ENCODE results near the gene PCED1A. TPM values are rescaled to one million over a fixed set of nuclear protein-coding genes. Genes with fewer than 3 reads are reported as not detected.

The PCED1A gene, protein sequence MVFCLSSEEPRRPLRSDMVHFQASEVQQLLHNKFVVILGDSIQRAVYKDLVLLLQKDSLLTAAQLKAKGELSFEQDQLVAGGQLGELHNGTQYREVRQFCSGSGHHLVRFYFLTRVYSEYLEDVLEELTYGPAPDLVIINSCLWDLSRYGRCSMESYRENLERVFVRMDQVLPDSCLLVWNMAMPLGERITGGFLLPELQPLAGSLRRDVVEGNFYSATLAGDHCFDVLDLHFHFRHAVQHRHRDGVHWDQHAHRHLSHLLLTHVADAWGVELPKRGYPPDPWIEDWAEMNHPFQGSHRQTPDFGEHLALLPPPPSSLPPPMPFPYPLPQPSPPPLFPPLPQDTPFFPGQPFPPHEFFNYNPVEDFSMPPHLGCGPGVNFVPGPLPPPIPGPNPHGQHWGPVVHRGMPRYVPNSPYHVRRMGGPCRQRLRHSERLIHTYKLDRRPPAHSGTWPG
- total RNA-seq: 13.1 and 18.7 TPM in 2 replicates

DNA sequence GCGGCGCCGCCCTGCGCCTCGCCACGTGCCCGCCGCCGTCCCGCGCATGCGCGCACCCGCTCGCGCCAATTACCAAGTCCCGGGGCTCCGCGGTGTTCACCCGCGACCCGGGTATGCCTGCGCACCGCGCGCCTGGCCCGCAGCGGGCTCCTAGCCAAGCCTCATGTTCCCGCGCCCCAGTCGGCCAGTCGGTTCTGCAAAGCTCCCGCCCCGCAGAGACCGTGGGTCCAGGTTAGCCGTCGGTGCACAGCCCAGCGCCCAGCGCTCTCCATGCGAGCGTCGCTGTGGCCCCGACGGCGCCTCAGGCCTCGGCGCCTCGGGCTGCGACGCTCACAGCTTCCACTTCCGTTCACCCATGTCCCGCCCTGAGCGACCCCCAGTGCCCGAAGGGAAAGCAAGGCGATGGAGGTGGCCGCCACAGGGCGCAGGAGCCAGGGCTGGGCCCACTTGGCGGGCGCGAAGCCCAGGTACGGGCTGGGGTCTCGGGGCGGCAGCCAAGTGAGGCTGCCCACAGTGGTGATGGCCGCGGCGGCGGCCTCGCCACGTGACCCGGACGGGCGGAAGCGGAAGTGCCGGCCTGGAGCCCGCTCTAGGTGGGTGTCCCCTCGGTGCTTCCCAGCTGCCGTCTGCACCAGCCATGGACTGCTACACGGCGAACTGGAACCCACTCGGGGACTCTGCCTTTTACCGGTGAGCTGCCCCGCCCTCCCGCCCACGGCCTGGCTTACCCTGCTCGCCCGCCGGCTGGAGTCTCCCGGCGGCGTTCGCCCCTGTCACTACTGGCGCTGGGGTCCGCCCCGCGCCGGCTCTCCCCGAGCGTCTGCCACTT, at the start of gene PCED1A, which contains the start of gene VPS16:
TSS of gene PCED1A (minus strand) at position 518 of the 829 bp plus-strand sequence. CDS start 743 bp downstream, outside the sequence.
TSS of gene VPS16 (plus strand) at position 608 of the 829 bp plus-strand sequence. CDS start at position 638, 30 bp downstream.

DNA sequence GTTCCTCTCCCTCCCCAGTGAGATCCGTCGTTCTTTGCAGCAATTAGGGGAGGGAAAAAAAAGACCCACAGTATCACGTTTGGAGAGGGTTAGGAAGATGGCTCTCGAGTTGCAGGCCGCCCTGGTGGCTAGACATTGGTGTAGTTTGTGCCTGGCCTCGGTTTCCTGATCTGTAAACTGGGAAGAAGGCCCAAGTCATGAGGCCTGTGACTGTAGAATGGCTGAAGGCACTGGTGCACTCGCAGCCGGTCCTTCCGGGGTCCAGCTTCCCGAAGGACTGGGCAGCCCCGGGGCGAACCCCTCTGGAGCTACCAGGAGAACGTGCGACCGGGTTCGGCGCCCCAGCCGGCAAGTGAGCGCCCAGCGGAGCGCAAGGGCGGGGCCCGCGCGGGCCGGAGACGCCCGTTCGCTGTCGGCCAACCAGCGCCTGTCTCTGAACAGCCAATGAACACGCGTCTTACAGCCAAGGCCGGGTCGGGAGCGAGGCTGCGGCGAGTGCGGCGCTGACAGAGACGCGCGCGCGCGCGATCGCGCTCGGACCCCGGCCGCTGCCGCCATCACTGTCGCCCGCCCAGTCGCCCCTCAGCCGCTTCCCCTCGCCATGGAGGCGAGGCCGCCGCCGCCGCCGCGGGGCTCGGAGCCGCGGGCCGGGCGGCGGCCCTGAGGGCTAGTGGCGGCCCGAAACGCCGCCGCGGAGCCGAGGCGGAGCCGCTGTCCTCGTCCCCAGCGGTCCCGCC, 32.7 kb upstream of the PCED1A start, which contains the start of gene PTPRA:
TSS of gene PTPRA (plus strand) at position 472 of the 737 bp plus-strand sequence. CDS start 90,797 bp downstream, outside the sequence.

DNA sequence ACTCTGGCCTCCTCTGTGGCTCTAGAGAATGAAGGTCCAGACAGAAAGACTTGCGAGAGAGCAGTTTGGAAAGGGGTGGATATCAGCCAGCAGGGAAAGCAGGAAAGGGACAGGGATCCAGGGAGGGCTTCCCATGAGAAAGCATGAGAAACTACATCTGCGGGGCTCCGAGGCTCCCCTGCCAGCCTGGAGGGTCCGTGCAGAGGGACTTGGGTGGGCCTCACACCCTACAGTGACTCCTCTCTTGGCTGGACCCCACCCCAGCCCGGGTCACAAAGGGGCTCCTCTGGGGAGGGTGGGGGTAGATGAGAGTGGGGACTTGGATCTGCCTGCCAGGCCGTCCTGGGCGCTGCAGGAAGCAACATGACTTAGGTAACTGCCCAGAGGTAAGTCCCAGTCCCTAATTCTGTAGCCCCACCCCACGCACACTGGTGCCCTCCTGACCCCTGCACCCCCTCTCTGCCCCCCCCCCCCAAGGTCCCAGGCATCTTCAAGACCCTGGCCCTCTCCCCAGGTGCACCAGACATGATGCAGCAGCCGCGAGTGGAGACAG, 24.3 kb downstream of the PCED1A start, which contains the start of gene TMEM239:
TSS of gene TMEM239 (plus strand) at position 335 of the 553 bp plus-strand sequence. CDS start at position 526, 191 bp downstream.

DNA sequence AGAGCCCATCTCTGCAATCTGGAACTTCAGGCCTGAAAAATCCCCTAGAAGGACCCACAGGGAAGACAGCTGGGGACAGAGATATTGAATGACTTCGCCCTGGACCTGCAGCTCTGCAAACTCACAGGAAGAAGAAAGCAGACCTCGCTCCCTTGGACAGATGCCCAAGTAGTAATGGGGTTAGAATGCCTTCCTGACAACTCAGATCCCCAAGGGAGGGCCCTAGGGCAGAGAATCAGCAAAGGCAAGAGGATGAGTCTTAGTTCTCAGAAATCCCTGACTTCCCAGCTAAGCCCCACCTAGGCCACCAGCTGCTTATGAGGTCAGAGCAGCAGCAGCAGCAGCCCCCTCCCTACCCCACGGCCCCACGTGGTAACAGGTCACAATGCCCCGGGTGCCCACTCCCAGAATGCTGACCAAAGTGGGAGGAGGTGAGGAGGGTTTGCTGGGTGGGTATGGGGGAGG, 25.8 kb downstream of the PCED1A start, which contains the start of gene C20orf141:
TSS of gene C20orf141 (plus strand) at position 401 of the 465 bp plus-strand sequence. CDS start 198 bp downstream, outside the sequence.

DNA sequence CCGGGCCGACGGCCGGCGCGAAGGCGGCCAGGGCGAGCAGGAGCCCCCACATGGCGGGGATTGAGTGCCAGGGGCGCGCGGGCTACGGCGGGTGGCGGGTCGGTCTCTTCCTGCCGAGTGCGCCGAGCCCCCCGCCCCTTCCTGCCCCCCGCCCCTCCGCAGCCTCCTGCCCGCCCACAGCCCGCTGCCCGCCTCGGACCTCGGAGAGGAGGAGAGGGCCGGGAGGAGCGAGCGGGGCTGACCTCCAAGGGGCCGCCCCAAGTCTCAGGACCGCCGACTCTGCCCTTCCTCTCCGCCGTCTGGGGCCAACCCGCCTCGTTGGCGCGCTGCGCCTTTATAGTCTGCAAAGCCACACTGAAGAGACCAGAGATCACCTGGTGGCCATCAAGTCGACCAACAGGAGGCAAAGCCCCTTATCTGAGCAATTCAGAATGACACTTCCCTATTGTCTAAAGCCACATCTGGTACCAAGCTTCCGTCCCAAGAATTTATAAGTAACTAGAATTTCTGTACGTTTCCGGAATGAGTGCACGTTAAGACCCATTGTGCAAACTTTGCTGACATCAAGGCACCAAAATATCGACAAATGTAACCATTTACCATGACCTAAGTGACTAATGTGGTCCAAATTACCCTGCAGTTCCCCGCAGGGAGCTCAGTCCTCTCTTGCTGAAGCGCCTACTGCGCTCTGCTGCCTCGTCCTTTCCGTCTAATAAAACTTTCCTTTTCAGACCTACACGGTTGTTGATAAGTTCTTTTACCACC, 39.8 kb downstream of the PCED1A start, which contains the start of gene CPXM1:
TSS of gene CPXM1 (minus strand) at position 107 of the 765 bp plus-strand sequence. CDS start at position 52, 55 bp downstream.

Other genes starting within 250 kb of the PCED1A start
- 119 and 132 TPM in 2 replicates for gene NOP56, start 188.0 kb downstream of the PCED1A start, total RNA-seq
- gene IDH3B, start 176.4 kb downstream of the PCED1A start, total RNA-seq: 103 and 130 TPM in 2 replicates
- gene EBF4, start 147.9 kb downstream of the PCED1A start, total RNA-seq: 1.2 and 1.5 TPM in 2 replicates
- 0.33 and 1.2 TPM in 2 replicates for gene CPXM1, start 40.0 kb downstream of the PCED1A start, total RNA-seq
- not detected in 2 replicates for gene C20orf141, start 25.7 kb downstream of the PCED1A start, total RNA-seq
- gene TMEM239, start 24.3 kb downstream of the PCED1A start, total RNA-seq: not detected in 2 replicates
- 33.8 and 34.6 TPM in 2 replicates for gene VPS16, start 90 bp upstream of the PCED1A start, total RNA-seq
- 23.5 and 24.6 TPM in 2 replicates for gene PTPRA, start 32.8 kb upstream of the PCED1A start, total RNA-seq
- gene GNRH2, start 203.0 kb upstream of the PCED1A start, total RNA-seq: 0.09 and 0.11 TPM in 2 replicates
- 20.0 and 28.7 TPM in 2 replicates for gene MRPS26, start 205.4 kb upstream of the PCED1A start, total RNA-seq
- not detected in 2 replicates for gene OXT, start 231.0 kb upstream of the PCED1A start, total RNA-seq
- not detected in 2 replicates for gene AVP, start 244.1 kb upstream of the PCED1A start, total RNA-seq